ENCODE results near the gene ATP13A4. TPM values are rescaled to one million over a fixed set of nuclear protein-coding genes. Genes with fewer than 3 reads are reported as not detected.

Gene ATP13A4
- total and polyA plus RNA-seq, 7 experiments from 2014 or later, result 0.12 to 3.3 (median 1.4) TPM; not detected in 1

- H3K27me3 ChIP-seq (ENCODE audit: control insufficient read depth in 2 of 2, insufficient read depth in 2 of 2, low read length in 2 of 2), result no peaks in the 10 kb centered on the region
- no peak overlapping the region for H3K4me3 ChIP-seq (ENCODE audit: low read length)
- no peaks in the 10 kb centered on the region for H3K4me1 ChIP-seq (ENCODE audit: control insufficient read depth in 2 of 2, insufficient read depth in 2 of 2, low read length in 2 of 2)
- ChIA-PET POLR2A (no interaction called here), CTCF (no interaction called here)
- intact Hi-C loops (cut with micrococcal nuclease), result no loop called here
- no peak overlapping the region for H3K27ac ChIP-seq (ENCODE audit: low read depth, low read length)
- ATAC-seq (no peak), DNase-seq (no peak)
- H3K9me3 ChIP-seq (ENCODE audit: control insufficient read depth in 2 of 3, low read length in 3 of 3), result no peaks in the 10 kb centered on the region
- H3K36me3 ChIP-seq (ENCODE audit: control insufficient read depth in 2 of 3, insufficient read depth in 3 of 3, low read length in 3 of 3), result no peaks in the 10 kb centered on the region
- Mint-ChIP-seq H3K27ac (no peak overlapping the region), H3K4me3 (no peak overlapping the region), H3K36me3 (peaks cover 0 to 43% (median 0%) of the 10 kb centered on the region in 5 donors), H3K4me1 (peaks cover 0 to 6% (median 0%) of the 10 kb centered on the region in 7 donors), H3K9me3 (peaks cover 0 to 6% (median 0%) of the 10 kb centered on the region in 11 donors), H3K27me3 (no peaks in the 10 kb centered on the region)
Observed at GRCh38 chr3:193465992-193466608, 88.6 kb downstream of the ATP13A4 start.

- DNase-seq (no peak), ATAC-seq (no peak)
- peaks cover 0 to 3% (median 0%) of the 10 kb centered on the region in 5 donors for H3K27me3 Mint-ChIP-seq
- intact Hi-C loops (cut with micrococcal nuclease), result loop anchor here in 1 of 2 donors (5.0 kb wide), 1 partner anchor 672 kb away; the partner anchor contains the start of gene HES1
- H3K4me1 Mint-ChIP-seq, result peaks cover 0 to 6% (median 0%) of the 10 kb centered on the region in 7 donors
- H3K36me3 Mint-ChIP-seq, result peaks cover 0 to 40% (median 0%) of the 10 kb centered on the region in 5 donors
- Histone ChIP-seq H3K27ac (ENCODE audit: low read depth, low read length) (no peak overlapping the region), H3K27me3 (ENCODE audit: control insufficient read depth in 2 of 2, insufficient read depth in 2 of 2, low read length in 2 of 2) (no peaks in the 10 kb centered on the region), H3K9me3 (ENCODE audit: control insufficient read depth in 2 of 3, low read length in 3 of 3) (no peaks in the 10 kb centered on the region), H3K36me3 (ENCODE audit: control insufficient read depth in 2 of 3, insufficient read depth in 3 of 3, low read length in 3 of 3) (no peaks in the 10 kb centered on the region), H3K4me1 (ENCODE audit: control insufficient read depth in 2 of 2, insufficient read depth in 2 of 2, low read length in 2 of 2) (no peaks in the 10 kb centered on the region), H3K4me3 (ENCODE audit: low read length) (no peak overlapping the region)
- ChIA-PET POLR2A (no interaction called here), CTCF (no interaction called here)
- H3K9me3 Mint-ChIP-seq, result peaks cover 0 to 6% (median 0%) of the 10 kb centered on the region in 11 donors
- H3K4me3 Mint-ChIP-seq, result no peak overlapping the region
- H3K27ac Mint-ChIP-seq, result no peak overlapping the region
Observed at GRCh38 chr3:193464889-193465288, 89.8 kb downstream of the ATP13A4 start.

- ChIA-PET CTCF (no interaction called here), POLR2A (no interaction called here)
- H3K27me3 ChIP-seq (ENCODE audit: control insufficient read depth in 2 of 2, insufficient read depth in 2 of 2, low read length in 2 of 2), result no peaks in the 10 kb centered on the region
- H3K27me3 Mint-ChIP-seq, result peaks cover 0 to 9% (median 0%) of the 10 kb centered on the region in 5 donors
- no peak overlapping the region for H3K27ac ChIP-seq (ENCODE audit: low read depth, low read length)
- ATAC-seq (no peak), DNase-seq (no peak)
- intact Hi-C loops (cut with micrococcal nuclease), result no loop called here
- H3K9me3 Mint-ChIP-seq, result no peaks in the 10 kb centered on the region
- no peaks in the 10 kb centered on the region for H3K36me3 ChIP-seq (ENCODE audit: control insufficient read depth in 2 of 3, insufficient read depth in 3 of 3, low read length in 3 of 3)
- no peaks in the 10 kb centered on the region for H3K9me3 ChIP-seq (ENCODE audit: control insufficient read depth in 2 of 3, low read length in 3 of 3)
- H3K4me1 Mint-ChIP-seq, result peaks cover 0 to 6% (median 0%) of the 10 kb centered on the region in 7 donors
- H3K27ac Mint-ChIP-seq, result no peak overlapping the region
- no peak overlapping the region for H3K4me3 ChIP-seq (ENCODE audit: low read length)
- H3K4me3 Mint-ChIP-seq, result no peak overlapping the region
- no peaks in the 10 kb centered on the region for H3K4me1 ChIP-seq (ENCODE audit: control insufficient read depth in 2 of 2, insufficient read depth in 2 of 2, low read length in 2 of 2)
- peaks cover 0 to 23% (median 0%) of the 10 kb centered on the region in 5 donors for H3K36me3 Mint-ChIP-seq
Observed at GRCh38 chr3:193457526-193457925, 97.2 kb downstream of the ATP13A4 start.

- H3K4me1 ChIP-seq (ENCODE audit: control insufficient read depth in 2 of 2, insufficient read depth in 2 of 2, low read length in 2 of 2), result no peaks in the 10 kb centered on the region
- H3K9me3 ChIP-seq (ENCODE audit: control insufficient read depth in 2 of 3, low read length in 3 of 3), result no peaks in the 10 kb centered on the region
- H3K27ac ChIP-seq (ENCODE audit: low read depth, low read length), result no peak overlapping the region
- CTCF ChIA-PET, result no interaction called here
- H3K4me3 ChIP-seq (ENCODE audit: low read length), result no peak overlapping the region
- H3K9me3 Mint-ChIP-seq, result no peaks in the 10 kb centered on the region
- POLR2A ChIA-PET, result no interaction called here
- ATAC-seq (no peak), DNase-seq (no peak)
- H3K4me3 Mint-ChIP-seq, result no peak overlapping the region
- H3K27me3 Mint-ChIP-seq, result peaks cover 0 to 6% (median 0%) of the 10 kb centered on the region in 5 donors
- H3K27me3 ChIP-seq (ENCODE audit: control insufficient read depth in 2 of 2, insufficient read depth in 2 of 2, low read length in 2 of 2), result no peaks in the 10 kb centered on the region
- H3K27ac Mint-ChIP-seq, result no peak overlapping the region
- H3K36me3 Mint-ChIP-seq, result peaks cover 0 to 21% (median 4%) of the 10 kb centered on the region in 5 donors
- no peaks in the 10 kb centered on the region for H3K36me3 ChIP-seq (ENCODE audit: control insufficient read depth in 2 of 3, insufficient read depth in 3 of 3, low read length in 3 of 3)
- no peaks in the 10 kb centered on the region for H3K4me1 Mint-ChIP-seq
- intact Hi-C loops (cut with micrococcal nuclease), result no loop called here
Observed at GRCh38 chr3:193452338-193452737, 102.4 kb downstream of the ATP13A4 start.

GRCh38 chr3:193451902-193452301 lies 102.8 kb downstream of the ATP13A4 start:
- no peaks in the 10 kb centered on the region for H3K4me1 Mint-ChIP-seq
- intact Hi-C loops (cut with micrococcal nuclease), result no loop called here
- ATAC-seq, result no peak

GRCh38 chr3:193446965-193447602 lies 107.6 kb downstream of the ATP13A4 start:
- no peak overlapping the region for H3K4me3 Mint-ChIP-seq
- ATAC-seq (no peak), DNase-seq (no peak)
- peaks cover 0 to 37% (median 9%) of the 10 kb centered on the region in 5 donors for H3K36me3 Mint-ChIP-seq
- POLR2A ChIA-PET, result no interaction called here
- H3K4me1 Mint-ChIP-seq, result no peaks in the 10 kb centered on the region
- Histone ChIP-seq H3K27me3 (ENCODE audit: control insufficient read depth in 2 of 2, insufficient read depth in 2 of 2, low read length in 2 of 2) (no peaks in the 10 kb centered on the region), H3K9me3 (ENCODE audit: control insufficient read depth in 2 of 3, low read length in 3 of 3) (no peaks in the 10 kb centered on the region), H3K4me3 (ENCODE audit: low read length) (no peak overlapping the region), H3K4me1 (ENCODE audit: control insufficient read depth in 2 of 2, insufficient read depth in 2 of 2, low read length in 2 of 2) (no peaks in the 10 kb centered on the region), H3K27ac (ENCODE audit: low read depth, low read length) (no peak overlapping the region), H3K36me3 (ENCODE audit: control insufficient read depth in 2 of 3, insufficient read depth in 3 of 3, low read length in 3 of 3) (no peaks in the 10 kb centered on the region)
- CTCF ChIA-PET, result no interaction called here
- H3K27me3 Mint-ChIP-seq, result peaks cover 0 to 3% (median 0%) of the 10 kb centered on the region in 5 donors
- intact Hi-C loops (cut with micrococcal nuclease), result no loop called here
- no peaks in the 10 kb centered on the region for H3K9me3 Mint-ChIP-seq
- H3K27ac Mint-ChIP-seq, result no peak overlapping the region

More at GRCh38 chr3:193451902-193452301, 102.8 kb downstream of the ATP13A4 start:
- Mint-ChIP-seq H3K36me3 (peaks cover 0 to 25% (median 8%) of the 10 kb centered on the region in 5 donors), H3K27ac (no peak overlapping the region), H3K4me3 (no peak overlapping the region), H3K27me3 (peaks cover 0 to 6% (median 0%) of the 10 kb centered on the region in 5 donors), H3K9me3 (no peaks in the 10 kb centered on the region)
- ChIA-PET CTCF (no interaction called here), POLR2A (no interaction called here)
- Histone ChIP-seq H3K9me3 (ENCODE audit: control insufficient read depth in 2 of 3, low read length in 3 of 3) (no peaks in the 10 kb centered on the region), H3K36me3 (ENCODE audit: control insufficient read depth in 2 of 3, insufficient read depth in 3 of 3, low read length in 3 of 3) (no peaks in the 10 kb centered on the region), H3K4me3 (ENCODE audit: low read length) (no peak overlapping the region), H3K27me3 (ENCODE audit: control insufficient read depth in 2 of 2, insufficient read depth in 2 of 2, low read length in 2 of 2) (no peaks in the 10 kb centered on the region), H3K27ac (ENCODE audit: low read depth, low read length) (no peak overlapping the region), H3K4me1 (ENCODE audit: control insufficient read depth in 2 of 2, insufficient read depth in 2 of 2, low read length in 2 of 2) (no peaks in the 10 kb centered on the region)
- DNase-seq, result no peak

- no peaks in the 10 kb centered on the region for H3K9me3 ChIP-seq (ENCODE audit: control insufficient read depth in 2 of 3, low read length in 3 of 3)
- Mint-ChIP-seq H3K27me3 (no peaks in the 10 kb centered on the region), H3K36me3 (peaks cover 0 to 49% (median 4%) of the 10 kb centered on the region in 5 donors), H3K4me3 (no peak overlapping the region), H3K9me3 (no peaks in the 10 kb centered on the region), H3K4me1 (no peaks in the 10 kb centered on the region), H3K27ac (no peak overlapping the region)
- DNase-seq (no peak), ATAC-seq (no peak)
- intact Hi-C loops (cut with micrococcal nuclease), result no loop called here
- H3K4me3 ChIP-seq (ENCODE audit: low read length), result no peak overlapping the region
- ChIA-PET CTCF (no interaction called here), POLR2A (no interaction called here)
- H3K27me3 ChIP-seq (ENCODE audit: control insufficient read depth in 2 of 2, insufficient read depth in 2 of 2, low read length in 2 of 2), result no peaks in the 10 kb centered on the region
- no peak overlapping the region for H3K27ac ChIP-seq (ENCODE audit: low read depth, low read length)
- no peaks in the 10 kb centered on the region for H3K36me3 ChIP-seq (ENCODE audit: control insufficient read depth in 2 of 3, insufficient read depth in 3 of 3, low read length in 3 of 3)
- H3K4me1 ChIP-seq (ENCODE audit: control insufficient read depth in 2 of 2, insufficient read depth in 2 of 2, low read length in 2 of 2), result no peaks in the 10 kb centered on the region
Observed at GRCh38 chr3:193439423-193439822, 115.3 kb downstream of the ATP13A4 start.

All from naive thymus-derived CD4-positive, alpha-beta T cell (primary cell).